Measurements from ENCODE around the gene RAPGEF1. TPM values are rescaled to one million over a fixed set of nuclear protein-coding genes. Genes with fewer than 3 reads are reported as not detected.

The RAPGEF1 gene
- total and polyA plus RNA-seq, 7 donors, result 72.3 to 319 (median 268) TPM

GRCh38 chr9:131762356-131762932, 22.6 kb upstream of the RAPGEF1 start:
- peak; percentile 91 to 96 (median 95) for ATAC-seq
- no peak overlapping the region for H3K4me3 ChIP-seq
- DNase-seq, result peak; percentile 79 to 87
- TF ChIP-seq, protein P1, sequence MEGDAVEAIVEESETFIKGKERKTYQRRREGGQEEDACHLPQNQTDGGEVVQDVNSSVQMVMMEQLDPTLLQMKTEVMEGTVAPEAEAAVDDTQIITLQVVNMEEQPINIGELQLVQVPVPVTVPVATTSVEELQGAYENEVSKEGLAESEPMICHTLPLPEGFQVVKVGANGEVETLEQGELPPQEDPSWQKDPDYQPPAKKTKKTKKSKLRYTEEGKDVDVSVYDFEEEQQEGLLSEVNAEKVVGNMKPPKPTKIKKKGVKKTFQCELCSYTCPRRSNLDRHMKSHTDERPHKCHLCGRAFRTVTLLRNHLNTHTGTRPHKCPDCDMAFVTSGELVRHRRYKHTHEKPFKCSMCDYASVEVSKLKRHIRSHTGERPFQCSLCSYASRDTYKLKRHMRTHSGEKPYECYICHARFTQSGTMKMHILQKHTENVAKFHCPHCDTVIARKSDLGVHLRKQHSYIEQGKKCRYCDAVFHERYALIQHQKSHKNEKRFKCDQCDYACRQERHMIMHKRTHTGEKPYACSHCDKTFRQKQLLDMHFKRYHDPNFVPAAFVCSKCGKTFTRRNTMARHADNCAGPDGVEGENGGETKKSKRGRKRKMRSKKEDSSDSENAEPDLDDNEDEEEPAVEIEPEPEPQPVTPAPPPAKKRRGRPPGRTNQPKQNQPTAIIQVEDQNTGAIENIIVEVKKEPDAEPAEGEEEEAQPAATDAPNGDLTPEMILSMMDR (IDR thresholded peaks at IDR 0.05), result peak; percentile 97
- H3K27ac ChIP-seq, result no peak overlapping the region
- intact Hi-C loops (cut with DNase I), result loop anchor here (2.0 to 10.0 kb wide), 4 partner anchors 402 to 490 kb away; partner anchors contain the start of gene NTNG2 (in 1 of the 2)
- H3K9me3 ChIP-seq, result no peaks in the 10 kb centered on the region
- peaks cover 6% of the 10 kb centered on the region for H3K4me1 ChIP-seq
- no peaks in the 10 kb centered on the region for H3K36me3 ChIP-seq (ENCODE audit: insufficient read depth in 1 of 2, low read depth in 1 of 2)
- WGBS, 3 donors, result 7 to 9% (median 9%) methylated on average over 30 to 38 of the region's 38 CpGs
- peaks cover 0 to 3% (median 2%) of the 10 kb centered on the region in 3 donors for H3K27me3 ChIP-seq (ENCODE audit: insufficient read depth in 3 of 3, low read length in 2 of 3)

- intact Hi-C loops (cut with DNase I), result no loop called here
- Histone ChIP-seq H3K9me3 (no peaks in the 10 kb centered on the region), H3K27me3 (ENCODE audit: insufficient read depth in 3 of 3, low read length in 2 of 3) (peaks cover 0 to 1% (median 0%) of the 10 kb centered on the region in 3 donors), H3K36me3 (ENCODE audit: insufficient read depth in 1 of 2, low read depth in 1 of 2) (no peaks in the 10 kb centered on the region), H3K27ac (no peak overlapping the region), H3K4me1 (peaks cover 6% of the 10 kb centered on the region), H3K4me3 (no peak overlapping the region)
- ATAC-seq (no peak), DNase-seq (no peak)
- whole genome bisulfite sequencing, 3 donors, result 46 to 64% (median 61%) methylated on average over 4 of the region's 4 CpGs
- TF ChIP-seq, protein P1 (IDR thresholded peaks at IDR 0.05), result no peak
These were observed 19.3 kb upstream of the RAPGEF1 start for GRCh38 chr9:131759017-131759647.

DNA sequence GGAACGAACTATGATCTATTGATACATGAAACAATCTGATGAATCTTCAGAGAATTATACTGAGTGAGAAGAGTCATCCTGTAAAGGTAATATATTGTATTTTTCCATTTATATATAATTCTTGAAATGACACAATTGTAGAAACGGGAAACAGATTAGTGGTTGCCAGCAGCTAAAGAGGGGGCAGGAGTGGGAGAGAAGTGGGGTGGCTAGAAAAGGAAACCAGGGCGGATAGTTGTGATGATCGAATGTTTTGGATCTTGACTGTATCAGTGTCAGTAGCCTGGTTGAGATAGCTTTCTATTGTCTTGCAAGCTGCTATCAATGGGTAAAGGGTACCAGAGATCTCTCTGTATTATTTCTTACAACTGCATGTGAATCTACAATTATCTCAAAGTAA, 17.7 kb upstream of the RAPGEF1 start:
- intact Hi-C loops (cut with DNase I), result no loop called here
- no peak overlapping the region for H3K27ac ChIP-seq
- TF ChIP-seq, protein P1 (IDR thresholded peaks at IDR 0.05), result no peak
- DNase-seq (no peak), ATAC-seq (no peak)
- H3K4me3 ChIP-seq, result no peak overlapping the region
- 63 to 70% (median 67%) methylated on average over 4 of the region's 4 CpGs for WGBS, 3 donors
- H3K9me3 ChIP-seq, result no peaks in the 10 kb centered on the region
- H3K36me3 ChIP-seq (ENCODE audit: insufficient read depth in 1 of 2, low read depth in 1 of 2), result no peaks in the 10 kb centered on the region
- H3K27me3 ChIP-seq (ENCODE audit: insufficient read depth in 3 of 3, low read length in 2 of 3), result no peaks in the 10 kb centered on the region
- H3K4me1 ChIP-seq, result peaks cover 6% of the 10 kb centered on the region

DNA sequence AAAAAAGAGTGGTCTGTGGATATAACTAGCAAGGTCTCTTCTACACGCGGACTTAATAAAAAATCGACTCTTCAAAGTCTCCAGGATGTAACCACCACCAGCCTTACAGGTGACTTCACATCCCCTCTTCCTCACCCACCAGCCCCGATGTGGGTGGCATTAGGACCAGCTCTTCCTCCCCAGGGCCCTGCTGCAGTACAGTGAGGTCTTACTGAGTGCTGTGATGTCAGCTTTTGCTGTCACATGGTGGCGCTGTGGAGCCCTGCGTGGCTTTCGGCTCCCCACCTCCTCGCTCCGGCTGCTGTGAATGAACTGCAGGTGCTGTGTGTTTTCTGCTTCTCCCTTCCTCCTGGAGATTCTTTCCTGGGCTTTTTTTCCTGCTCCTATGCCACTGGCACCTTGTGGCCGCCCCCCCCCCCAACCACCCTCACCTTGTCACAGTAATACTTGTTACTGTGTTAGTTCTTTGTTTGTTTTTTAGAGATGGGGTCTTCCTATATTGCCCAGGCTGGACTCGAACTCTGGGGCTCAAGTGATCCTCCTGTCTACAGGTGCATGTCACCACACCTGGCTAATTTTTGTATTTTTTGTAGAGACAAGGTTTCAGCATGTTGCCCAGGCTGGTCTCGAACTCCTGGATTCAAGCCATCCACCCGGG, 15.8 kb upstream of the RAPGEF1 start:
- 16 to 22% (median 20%) methylated on average over 12 to 13 of the region's 13 CpGs for WGBS, 3 donors
- TF ChIP-seq, protein P1 (IDR thresholded peaks at IDR 0.05), result peak; percentile 65
- no peaks in the 10 kb centered on the region for H3K9me3 ChIP-seq
- no peaks in the 10 kb centered on the region for H3K27me3 ChIP-seq (ENCODE audit: insufficient read depth in 3 of 3, low read length in 2 of 3)
- H3K4me3 ChIP-seq, result no peak overlapping the region
- no peaks in the 10 kb centered on the region for H3K36me3 ChIP-seq (ENCODE audit: insufficient read depth in 1 of 2, low read depth in 1 of 2)
- H3K4me1 ChIP-seq, result peaks cover 6% of the 10 kb centered on the region
- intact Hi-C loops (cut with DNase I), result no loop called here
- ATAC-seq (peak; percentile 87 to 91 (median 88)), DNase-seq (peak; percentile 78 to 89)
- no peak overlapping the region for H3K27ac ChIP-seq

Data from psoas muscle (tissue), 8 donors.